ENCODE data around the gene MYO3B.

The MYO3B gene

GRCh38 chr2:170694316-170694715 lies 516.4 kb downstream of the MYO3B start:
- DNase-seq (ENCODE audit: low read depth in 2 of 2): no peak

- no peak for DNase-seq (ENCODE audit: low read depth in 2 of 2)
Measured at GRCh38 chr2:170695521-170696410, 517.8 kb downstream of the MYO3B start.

GRCh38 chr2:170696948-170697347 lies 519.0 kb downstream of the MYO3B start:
- no peak for DNase-seq (ENCODE audit: low read depth in 2 of 2)

GRCh38 chr2:170701011-170701410 lies 523.1 kb downstream of the MYO3B start:
- DNase-seq (ENCODE audit: low read depth in 2 of 2): no peak

- DNase-seq (ENCODE audit: low read depth in 2 of 2): no peak
Measured at GRCh38 chr2:170703776-170704476, 526.0 kb downstream of the MYO3B start.

Data from fibroblast of skin of left quadriceps (primary cell).